Cardiac fibroblast (primary cell): Measurements from ENCODE around the gene ATP2B2.

Experiments used
- DNase-seq, 2 donors: peaks; one replicate each; pipeline versions ENCODE4 v3.0.0 to v3.0.0-alpha.2; 2010; ENCODE audit warnings: low read depth in 2 of 2
- H3K4me3 ChIP-seq, 2 donors: replicated peaks in 1 of 2; 1 replicate in 1 of 2; 2 replicates in 1 of 2; pipeline ENCODE4 v1.5.1; 2011; ENCODE audit warnings: low read depth in 2 of 2, low read length in 2 of 2, mild to moderate bottlenecking in 2 of 2, moderate library complexity in 1 of 2
- CTCF ChIP-seq: IDR thresholded peaks from one replicate; pipeline ENCODE4 v1.5.1; 2011; ENCODE audit warnings: low read depth, mild to moderate bottlenecking, low read length, inconsistent platforms

ATP2B2 gene

GRCh38 chr3:10317311-10317960 lies 187.9 kb downstream of the ATP2B2 start:
- TF ChIP-seq CTCF = no peak
- no peak overlapping the region for H3K4me3 ChIP-seq
- DNase-seq = no peak

- no peak for DNase-seq
- H3K4me3 ChIP-seq = no peak overlapping the region
- TF ChIP-seq CTCF = no peak
Observed at GRCh38 chr3:10315771-10316344, 189.5 kb downstream of the ATP2B2 start.

GRCh38 chr3:10315101-10315500 lies 190.3 kb downstream of the ATP2B2 start:
- no peak overlapping the region for H3K4me3 ChIP-seq
- TF ChIP-seq CTCF = no peak
- DNase-seq = no peak

- no peak overlapping the region for H3K4me3 ChIP-seq
Observed at GRCh38 chr3:10312861-10313260, 192.5 kb downstream of the ATP2B2 start.

GRCh38 chr3:10312391-10312790 lies 193.0 kb downstream of the ATP2B2 start:
- no peak overlapping the region for H3K4me3 ChIP-seq
- no peak for TF ChIP-seq CTCF
- no peak for DNase-seq

More at GRCh38 chr3:10312861-10313260, 192.5 kb downstream of the ATP2B2 start:
- TF ChIP-seq CTCF = no peak
- DNase-seq = no peak

GRCh38 chr3:10311710-10312109 lies 193.7 kb downstream of the ATP2B2 start:
- no peak for DNase-seq
- no peak overlapping the region for H3K4me3 ChIP-seq
- TF ChIP-seq CTCF = no peak
